Ammon's horn (tissue), 1 donor: ENCODE data around the gene CAPZB.
"Not testable (repeated sequence)": the region's sequence is repeated elsewhere in the genome, so short reads cannot be mapped to it uniquely, and the experiment has no call there.

Source experiments
- DNase-seq: peaks from one replicate; pipeline ENCODE4 v3.0.0-alpha.2; 2016; ENCODE audit warnings: low spot score

Gene CAPZB

DNA sequence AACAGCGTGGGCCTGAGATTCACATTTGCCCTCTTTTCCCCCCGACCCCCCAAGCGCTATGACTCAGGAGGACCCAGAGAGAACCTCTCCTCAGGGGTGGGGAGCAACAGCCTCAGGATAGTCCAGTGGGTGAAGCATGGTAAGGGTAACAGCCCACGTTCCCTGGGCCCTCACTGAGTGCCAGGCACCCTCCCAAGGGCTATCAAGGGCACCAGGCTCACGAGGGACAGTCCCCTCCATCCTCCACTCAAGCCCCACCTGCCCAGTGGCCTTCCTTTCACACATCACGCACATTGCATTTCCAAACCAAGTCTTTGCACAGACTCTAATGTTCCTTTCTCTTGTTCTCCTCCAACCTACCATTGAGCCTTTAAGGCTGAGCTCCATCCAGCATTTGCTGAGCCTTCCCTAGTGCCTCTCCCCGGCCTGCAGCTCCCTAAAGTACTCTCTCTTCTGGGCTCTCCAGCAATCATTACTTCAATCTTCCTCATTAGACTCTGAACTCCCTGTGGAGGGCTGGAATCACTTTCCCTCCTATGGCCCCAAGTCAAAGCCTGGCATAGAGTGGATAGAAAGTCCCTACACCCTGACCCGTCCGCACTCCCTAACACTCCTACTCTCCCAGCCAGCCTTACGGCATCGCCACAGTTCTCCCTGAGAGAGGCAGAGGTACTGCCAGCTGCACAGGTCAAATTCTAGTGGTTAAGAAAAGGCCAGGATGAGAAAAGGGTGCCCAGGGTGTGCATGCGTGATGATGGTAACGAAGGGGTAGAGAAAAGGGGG lies 174.4 kb downstream of the CAPZB start:
- no peak for DNase-seq

DNA sequence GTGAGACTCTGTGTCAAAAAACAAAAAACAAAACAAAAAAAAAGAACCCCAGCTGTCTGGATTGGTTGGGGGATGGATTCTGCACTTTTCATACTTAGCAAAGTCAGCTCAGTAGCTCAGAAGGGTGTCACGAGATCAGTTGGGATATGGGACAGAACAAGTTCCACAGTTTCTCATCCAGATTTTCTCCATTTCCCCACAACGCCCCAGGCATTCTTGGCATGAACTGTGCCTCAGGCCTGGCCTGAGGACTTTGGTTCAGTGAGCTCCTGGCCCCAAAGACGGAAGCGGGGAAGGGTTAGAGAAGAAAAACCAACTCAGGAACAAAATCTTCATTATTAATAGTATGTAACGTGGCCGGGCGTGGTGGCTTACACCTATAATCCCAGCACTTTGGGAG lies 175.3 kb downstream of the CAPZB start:
- DNase-seq: no peak

DNA sequence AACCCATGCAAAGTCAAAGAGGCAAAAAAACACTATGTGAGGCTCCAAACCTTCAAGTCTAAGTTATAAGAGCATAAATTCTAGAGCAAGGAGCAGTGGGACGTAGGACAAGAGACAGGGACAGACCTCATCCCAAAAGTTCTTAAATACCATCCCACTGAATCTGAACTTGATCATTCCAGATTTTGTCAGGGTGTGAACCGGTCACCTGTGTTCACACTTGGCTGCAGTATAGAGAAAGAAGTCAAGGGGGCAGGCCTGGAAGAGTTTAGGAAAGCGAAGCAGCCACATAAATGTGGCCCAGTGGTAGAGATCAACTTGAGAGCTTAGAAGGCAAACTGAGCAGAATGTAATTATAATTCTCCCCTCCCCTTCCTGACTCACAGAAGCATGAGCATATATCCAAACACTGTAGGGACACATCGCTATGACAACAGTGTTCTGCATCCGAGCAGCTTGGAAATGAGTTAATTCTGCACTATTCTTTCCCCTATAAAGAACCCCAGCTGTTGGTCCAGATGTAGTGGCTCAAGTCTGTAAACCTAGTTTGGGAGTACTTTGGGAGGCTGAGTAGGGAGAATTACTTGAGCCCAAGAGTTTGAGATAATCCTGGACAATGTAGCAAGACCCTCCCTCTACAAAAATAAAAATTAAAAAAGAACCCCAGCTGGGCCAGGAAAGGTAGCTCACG lies 176.1 kb downstream of the CAPZB start:
- no peak for DNase-seq

DNA sequence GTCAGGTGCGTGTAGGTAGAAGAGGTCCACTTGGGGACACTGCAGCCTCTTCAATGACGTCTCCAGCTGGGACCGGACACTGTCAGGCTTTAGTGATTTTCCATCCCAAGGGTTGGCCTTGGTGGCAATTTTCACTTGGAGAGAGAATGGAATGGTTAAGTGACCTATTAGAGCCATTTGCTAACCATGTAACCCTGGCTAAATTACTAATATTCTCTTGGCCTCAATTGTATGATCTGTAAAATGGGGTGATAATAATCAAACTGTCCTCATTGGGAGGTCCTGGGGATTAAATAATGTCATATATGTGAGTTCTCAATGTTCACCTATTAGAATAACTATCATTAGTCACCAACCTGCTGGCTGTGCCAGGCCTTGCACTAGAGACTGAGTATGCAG lies 176.8 kb downstream of the CAPZB start:
- no peak for DNase-seq

DNA sequence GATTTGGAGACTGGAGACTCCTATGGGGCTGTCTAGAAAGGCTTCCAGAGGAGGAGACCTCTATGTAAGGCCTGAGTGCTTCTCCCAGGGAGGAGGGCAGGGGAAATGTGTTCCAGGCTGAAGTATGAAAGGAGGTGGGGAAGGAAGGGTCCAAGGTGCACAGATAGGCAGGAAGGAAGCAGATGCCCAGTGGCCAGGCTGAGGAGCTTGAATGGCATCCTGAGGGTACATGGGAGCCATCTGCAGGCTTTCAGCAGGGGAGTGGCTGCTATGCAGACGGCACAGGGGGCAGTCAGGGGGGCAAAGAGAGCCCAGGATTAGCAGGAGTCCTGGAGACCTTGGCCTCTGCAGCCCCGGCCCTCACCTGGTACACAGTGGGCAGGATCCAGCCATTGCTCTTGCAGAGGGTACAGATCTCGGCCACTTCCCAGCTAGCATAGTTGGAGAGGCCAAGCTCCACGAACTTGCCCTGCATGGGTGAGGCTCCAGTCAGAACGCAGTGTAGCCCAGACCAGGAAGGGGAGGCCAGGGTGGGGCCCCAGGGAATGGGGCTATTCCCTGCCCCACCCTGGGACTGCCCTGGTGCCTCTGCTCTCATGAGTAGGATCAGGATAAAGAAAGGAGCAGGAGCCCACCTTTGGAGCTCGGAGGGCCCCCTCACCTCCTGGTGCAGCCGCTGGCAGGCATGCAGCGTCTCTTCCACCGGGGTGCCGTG lies 177.4 kb downstream of the CAPZB start:
- no peak for DNase-seq

DNA sequence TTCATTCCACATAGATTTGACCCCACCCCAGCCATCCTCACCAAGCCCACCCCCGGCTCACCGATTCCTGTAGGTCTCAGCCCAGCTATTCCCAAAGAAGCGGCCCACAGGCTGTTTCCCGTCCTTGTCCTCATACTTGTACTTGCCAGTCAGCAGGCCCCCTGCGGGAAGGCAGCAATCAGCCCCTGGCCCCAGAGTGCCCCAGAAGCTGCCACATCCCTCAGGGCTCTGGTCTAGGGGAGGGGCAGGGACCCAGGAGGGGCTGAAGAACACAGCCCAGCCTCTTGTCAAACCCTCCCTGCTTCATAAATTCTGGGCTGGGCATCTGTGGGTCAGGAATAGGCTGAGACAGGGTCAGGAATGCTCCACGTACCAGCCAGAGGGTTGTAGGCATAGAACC lies 178.4 kb downstream of the CAPZB start:
- DNase-seq: no peak

DNA sequence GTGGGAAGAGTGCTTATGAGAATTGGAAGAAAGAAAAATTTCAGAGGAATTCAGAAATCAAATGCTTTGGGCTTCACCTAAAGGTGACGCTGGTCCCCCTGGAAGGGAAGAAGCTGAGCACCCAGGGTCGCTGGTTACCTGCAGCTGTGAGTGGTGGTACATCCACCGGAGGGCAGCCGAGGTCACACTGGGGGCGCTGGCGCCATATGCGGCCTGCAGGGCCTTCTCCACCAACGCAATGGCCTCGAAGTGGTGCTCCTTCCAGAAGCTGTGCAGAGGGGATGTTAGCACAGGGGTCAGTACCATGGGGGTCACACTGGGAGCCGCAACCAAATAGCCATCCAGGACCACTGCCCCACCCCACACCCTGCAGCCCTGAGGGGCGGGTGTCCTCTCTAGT lies 179.5 kb downstream of the CAPZB start:
- DNase-seq: no peak

DNA sequence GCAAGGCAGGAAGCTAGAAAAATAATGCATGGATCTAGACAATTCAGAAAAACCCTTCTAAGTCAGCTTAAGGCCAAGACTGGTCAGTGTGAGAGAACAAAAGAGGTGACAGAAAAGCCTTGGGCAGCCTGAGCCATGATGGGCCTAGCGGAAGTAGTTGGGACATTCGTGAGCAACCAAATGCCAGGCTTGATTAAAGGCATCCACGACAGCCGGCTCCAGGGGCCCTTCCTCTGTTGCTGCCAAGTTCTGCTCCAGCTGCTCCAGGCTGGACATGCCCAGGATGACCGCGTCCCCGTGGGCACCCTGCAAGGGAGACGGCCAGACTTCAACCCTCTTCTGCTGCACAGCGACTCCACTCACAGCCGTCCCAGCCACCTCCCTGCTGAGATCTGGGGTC lies 181.3 kb downstream of the CAPZB start:
- not testable (repeated sequence) for DNase-seq

DNA sequence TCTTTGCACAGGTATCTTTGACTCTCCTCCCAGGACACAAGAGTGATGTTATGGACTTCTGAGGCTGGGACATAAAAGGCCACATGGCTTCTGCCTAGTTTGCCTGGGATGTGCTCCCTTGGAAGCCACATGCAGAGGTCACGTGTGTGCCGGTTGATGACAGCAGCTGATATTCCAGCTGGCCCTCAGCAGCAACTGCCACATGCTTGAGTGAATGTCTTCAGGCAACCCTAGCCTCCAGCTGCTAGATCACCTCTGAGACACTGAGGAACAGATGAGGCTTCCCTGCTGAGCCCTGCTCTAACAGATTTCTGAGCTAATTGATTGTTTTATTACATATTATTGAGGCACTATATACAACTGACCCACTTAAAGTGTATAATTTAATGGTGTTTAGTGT lies 185.1 kb downstream of the CAPZB start:
- no peak for DNase-seq

DNA sequence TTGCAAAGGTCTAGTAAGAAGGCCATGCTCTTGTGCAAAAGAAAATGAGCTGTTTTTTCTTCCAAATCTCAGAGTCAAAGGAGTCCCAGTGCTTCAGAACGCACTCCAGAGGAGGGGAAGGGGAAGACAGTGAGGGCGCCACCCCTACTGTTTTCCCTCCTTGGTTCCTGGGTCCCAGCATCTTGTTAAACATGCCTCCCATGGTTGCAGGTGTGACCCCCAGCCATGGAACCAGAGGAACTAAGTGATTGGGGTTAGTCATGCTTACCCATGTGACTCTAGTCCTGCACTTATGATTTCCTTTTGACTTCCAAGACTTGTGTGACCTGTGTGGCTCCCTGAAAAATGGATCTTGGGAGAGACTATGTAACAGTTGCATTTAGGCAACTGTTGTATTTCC lies 190.7 kb downstream of the CAPZB start:
- DNase-seq: no peak

DNA sequence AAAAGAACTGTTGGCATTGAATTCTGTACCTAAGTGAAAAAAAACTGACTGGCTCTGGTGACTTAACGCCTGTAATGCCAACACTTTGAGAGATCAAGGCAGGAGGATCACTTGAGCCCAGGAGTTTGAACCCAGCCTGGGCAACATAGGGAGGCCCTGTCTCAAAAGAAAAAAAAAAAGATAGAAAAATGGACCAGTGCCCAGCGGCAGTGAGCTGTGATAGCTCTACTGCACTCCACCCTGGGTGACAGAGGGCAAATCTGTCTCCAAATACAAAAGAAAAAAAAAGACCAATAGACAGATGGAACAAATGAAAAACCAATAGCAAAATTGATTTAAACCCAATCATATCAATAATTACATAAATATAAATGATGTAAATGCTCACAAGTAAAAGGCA lies 196.1 kb downstream of the CAPZB start:
- no peak for DNase-seq
